ENCODE data around the gene CREG2.
A peak's percentile ranks its signal among the peaks of the same experiment; 100 is the strongest.

Gene CREG2

GRCh38 chr2:101339266-101339880 lies 47.9 kb downstream of the CREG2 start:
- TF ChIP-seq CTCF (conservative IDR thresholded peaks at IDR 0.05; ENCODE audit: control insufficient read depth, insufficient read depth, low read depth, low read length), result no peak
- no peak for DNase-seq (ENCODE audit: low read depth)
- no peak overlapping the region for H3K4me3 ChIP-seq (ENCODE audit: control insufficient read depth, low read depth, low read length)

GRCh38 chr2:101337877-101338276 lies 49.4 kb downstream of the CREG2 start:
- H3K4me3 ChIP-seq (ENCODE audit: control insufficient read depth, low read depth, low read length), result no peak overlapping the region
- TF ChIP-seq CTCF (conservative IDR thresholded peaks at IDR 0.05; ENCODE audit: control insufficient read depth, insufficient read depth, low read depth, low read length), result no peak
- DNase-seq (ENCODE audit: low read depth), result peak; percentile 11

- no peak overlapping the region for H3K4me3 ChIP-seq (ENCODE audit: control insufficient read depth, low read depth, low read length)
- DNase-seq (ENCODE audit: low read depth), result no peak
- TF ChIP-seq CTCF (conservative IDR thresholded peaks at IDR 0.05; ENCODE audit: control insufficient read depth, insufficient read depth, low read depth, low read length), result no peak
Measured at GRCh38 chr2:101332885-101333766, 54.2 kb downstream of the CREG2 start.

GRCh38 chr2:101331202-101331601 lies 56.1 kb downstream of the CREG2 start:
- H3K4me3 ChIP-seq (ENCODE audit: control insufficient read depth, low read depth, low read length), result no peak overlapping the region
- no peak for DNase-seq (ENCODE audit: low read depth)
- no peak for TF ChIP-seq CTCF (conservative IDR thresholded peaks at IDR 0.05; ENCODE audit: control insufficient read depth, insufficient read depth, low read depth, low read length)

- no peak for DNase-seq (ENCODE audit: low read depth)
- TF ChIP-seq CTCF (conservative IDR thresholded peaks at IDR 0.05; ENCODE audit: control insufficient read depth, insufficient read depth, low read depth, low read length), result no peak
- H3K4me3 ChIP-seq (ENCODE audit: control insufficient read depth, low read depth, low read length), result no peak overlapping the region
Measured at GRCh38 chr2:101330253-101330933, 56.9 kb downstream of the CREG2 start.

- TF ChIP-seq CTCF (conservative IDR thresholded peaks at IDR 0.05; ENCODE audit: control insufficient read depth, insufficient read depth, low read depth, low read length), result no peak
- no peak overlapping the region for H3K4me3 ChIP-seq (ENCODE audit: control insufficient read depth, low read depth, low read length)
- DNase-seq (ENCODE audit: low read depth), result no peak
Measured at GRCh38 chr2:101329026-101329425, 58.3 kb downstream of the CREG2 start.

Measured in fibroblast of mammary gland (primary cell).